H9 (cell line): Measurements from ENCODE around the gene LEKR1. TPM values are rescaled to one million over a fixed set of nuclear protein-coding genes. Genes with fewer than 3 reads are reported as not detected.

Experiments used
- DNase-seq: peaks from one replicate; pipeline ENCODE4 v3.0.0-alpha.2; 2017
- H2AFZ ChIP-seq: one replicate; pipeline ENCODE4 v1.6.1; 2013; ENCODE audit warnings: mild to moderate bottlenecking, low read length, control low read depth, moderate library complexity
- H2AK5ac ChIP-seq: 2 replicates; pipeline ENCODE4 v1.6.1; 2013; ENCODE audit warnings: low read length, control low read depth, mixed read lengths; ENCODE audit not compliant: insufficient read length
- H2BK120ac ChIP-seq: one replicate; pipeline ENCODE4 v1.6.1; 2013; ENCODE audit warnings: low read depth, mild to moderate bottlenecking, low read length, control low read depth, inconsistent platforms; ENCODE audit not compliant: poor library complexity, severe bottlenecking
- H2BK12ac ChIP-seq: 2 replicates; pipeline ENCODE4 v1.6.1; 2013; ENCODE audit warnings: low read length, control low read depth, mixed read lengths, low read depth; ENCODE audit not compliant: insufficient read length
- H2BK15ac ChIP-seq: 2 replicates; pipeline ENCODE4 v1.6.1; 2013; ENCODE audit warnings: low read depth, low read length, control low read depth
- H2BK20ac ChIP-seq: one replicate; pipeline ENCODE4 v1.6.1; 2013; ENCODE audit warnings: low read depth, mild to moderate bottlenecking, low read length, control low read depth, inconsistent platforms; ENCODE audit not compliant: poor library complexity, severe bottlenecking
- H2BK5ac ChIP-seq: 2 replicates; pipeline ENCODE4 v1.6.1; 2013; ENCODE audit warnings: low read length, control low read depth, mixed read lengths; ENCODE audit not compliant: insufficient read length
- H3K14ac ChIP-seq: 2 replicates; pipeline ENCODE4 v1.6.1; 2013; ENCODE audit warnings: low read length, control low read depth; ENCODE audit not compliant: insufficient read depth
- H3K18ac ChIP-seq: 2 replicates; pipeline ENCODE4 v1.6.1; 2013; ENCODE audit warnings: low read depth, mild to moderate bottlenecking, mixed read lengths, low read length, control low read depth; ENCODE audit not compliant: insufficient read length
- H3K23ac ChIP-seq: 2 replicates; pipeline ENCODE4 v1.6.1; 2013; ENCODE audit warnings: low read length, control low read depth, mixed read lengths, low read depth; ENCODE audit not compliant: insufficient read length
- H3K23me2 ChIP-seq: 2 replicates; pipeline ENCODE4 v1.6.1; 2013; ENCODE audit warnings: low read depth, mild to moderate bottlenecking, mixed read lengths, low read length, control low read depth; ENCODE audit not compliant: insufficient read length, poor library complexity, severe bottlenecking
- H3K27ac ChIP-seq: 2 replicates; pipeline ENCODE4 v1.5.1; 2013; ENCODE audit warnings: low read length, control low read depth, mixed read lengths, low read depth; ENCODE audit not compliant: insufficient read length
- H3K27me3 ChIP-seq: 2 replicates; pipeline ENCODE4 v1.6.1; 2013; ENCODE audit warnings: low read length, control low read depth, inconsistent platforms; ENCODE audit not compliant: insufficient read depth
- H3K4ac ChIP-seq: 2 replicates; pipeline ENCODE4 v1.6.1; 2013; ENCODE audit warnings: low read depth, mild to moderate bottlenecking, control low read depth, inconsistent platforms, low read length, moderate library complexity
- H3K4me1 ChIP-seq: 2 replicates; pipeline ENCODE4 v1.6.1; 2013; ENCODE audit warnings: low read length, control low read depth, inconsistent platforms; ENCODE audit not compliant: insufficient read depth
- H3K4me2 ChIP-seq: 2 replicates; pipeline ENCODE4 v1.6.1; 2013; ENCODE audit warnings: low read length, control low read depth, mixed read lengths; ENCODE audit not compliant: insufficient read length, insufficient read depth
- H3K56ac ChIP-seq: 2 replicates; pipeline ENCODE4 v1.6.1; 2013; ENCODE audit warnings: low read depth, mild to moderate bottlenecking, mixed read lengths, low read length, control low read depth; ENCODE audit not compliant: insufficient read length
- H3K79me1 ChIP-seq: 2 replicates; pipeline ENCODE4 v1.6.1; 2013; ENCODE audit warnings: low read depth, mild to moderate bottlenecking, moderate library complexity, low read length, control low read depth, inconsistent platforms; ENCODE audit not compliant: insufficient read depth, poor library complexity, severe bottlenecking
- H3K79me2 ChIP-seq: 2 replicates; pipeline ENCODE4 v1.6.1; 2013; ENCODE audit warnings: low read length, control low read depth, inconsistent platforms; ENCODE audit not compliant: insufficient read depth
- H3K9ac ChIP-seq: 2 replicates; pipeline ENCODE4 v1.6.1; 2013; ENCODE audit warnings: low read length, control low read depth, mixed read lengths; ENCODE audit not compliant: insufficient read length; ENCODE audit errors: extremely low read depth
- H3K9me3 ChIP-seq: one replicate; pipeline ENCODE4 v1.6.1; 2013; ENCODE audit warnings: low read depth, low read length, inconsistent platforms; ENCODE audit not compliant: control insufficient read depth
- H3T11ph ChIP-seq: one replicate; pipeline ENCODE4 v1.6.1; 2013; ENCODE audit warnings: mild to moderate bottlenecking, low read length, control low read depth, inconsistent platforms
- H4K20me1 ChIP-seq: one replicate; pipeline ENCODE4 v1.6.1; 2013; ENCODE audit not compliant: control insufficient read depth, insufficient read length, insufficient read depth
- H4K5ac ChIP-seq: 2 replicates; pipeline ENCODE4 v1.6.1; 2013; ENCODE audit warnings: low read depth, mild to moderate bottlenecking, mixed read lengths, low read length, control low read depth; ENCODE audit not compliant: insufficient read length
- H4K8ac ChIP-seq: replicated peaks from 2 replicates; pipeline ENCODE4 v1.6.1; 2013; ENCODE audit warnings: low read length, control low read depth, mixed read lengths, low read depth; ENCODE audit not compliant: insufficient read length
- H4K91ac ChIP-seq: 2 replicates; pipeline ENCODE4 v1.6.1; 2013; ENCODE audit warnings: low read depth, mild to moderate bottlenecking, moderate library complexity, mixed read lengths, low read length, control low read depth; ENCODE audit not compliant: insufficient read length
- H3K27ac Mint-ChIP-seq, 3 experiments: 2 replicates in 2 of 3; 3 replicates in 1 of 3; pipeline ENCODE4 v1.8.0; 2020 to 2021; ENCODE audit warnings: mixed read lengths in 3 of 3, mild to moderate bottlenecking in 1 of 3, moderate library complexity in 1 of 3
- H3K27me3 Mint-ChIP-seq: 2 replicates; pipeline ENCODE4 v1.8.0; 2021; ENCODE audit warnings: low read depth, mild to moderate bottlenecking, moderate library complexity, mixed read lengths
- H3K36me3 Mint-ChIP-seq, 3 experiments: 2 replicates in 2 of 3; 3 replicates in 1 of 3; pipeline ENCODE4 v1.8.0; 2020 to 2021; ENCODE audit warnings: low read depth in 3 of 3, mixed read lengths in 3 of 3; ENCODE audit not compliant: insufficient read depth in 1 of 3
- H3K4me1 Mint-ChIP-seq, 2 experiments: 2 replicates each; pipeline ENCODE4 v1.8.0; 2020; ENCODE audit warnings: mixed read lengths in 2 of 2
- H3K4me3 Mint-ChIP-seq, 2 experiments: 2 replicates in 1 of 2; 3 replicates in 1 of 2; pipeline ENCODE4 v1.8.0; 2020 to 2021; ENCODE audit warnings: mild to moderate bottlenecking in 2 of 2, mixed read lengths in 2 of 2, moderate library complexity in 1 of 2
- H3K9me3 Mint-ChIP-seq, 2 experiments: 2 replicates in 1 of 2; 3 replicates in 1 of 2; pipeline ENCODE4 v1.8.0; 2020; ENCODE audit warnings: mild to moderate bottlenecking in 2 of 2, mixed read lengths in 2 of 2, moderate library complexity in 1 of 2
- WGBS: extraction: QIAGEN DNeasy Blood & Tissue Kit; methylation state at CpG from one replicate; pipeline ENCODE4 v1.1.7; 2013; ENCODE audit warnings: missing lambda C conversion rate, low lambda C conversion rate, mixed read lengths; ENCODE audit not compliant: insufficient read length; ENCODE audit errors: extremely low coverage; 5-methylcytosine and 5-hydroxymethylcytosine counted together
- total RNA-seq: library from RNA; stranded (reverse); gene quantifications from 2 replicates; pipeline ENCODE4 v1.2.1, GENCODE V29; 2021
- TF ChIP-seq, protein P1 (sequence below): fragments of 200-600 bp; sonication (generic); conservative IDR thresholded peaks from 3 replicates; pipeline ENCODE4 v1.8.0; 2021; ENCODE audit warnings: antibody characterized with exemption, mild to moderate bottlenecking

LEKR1 gene
- total RNA-seq, 1 experiment from 2014 or later: not detected

DNA sequence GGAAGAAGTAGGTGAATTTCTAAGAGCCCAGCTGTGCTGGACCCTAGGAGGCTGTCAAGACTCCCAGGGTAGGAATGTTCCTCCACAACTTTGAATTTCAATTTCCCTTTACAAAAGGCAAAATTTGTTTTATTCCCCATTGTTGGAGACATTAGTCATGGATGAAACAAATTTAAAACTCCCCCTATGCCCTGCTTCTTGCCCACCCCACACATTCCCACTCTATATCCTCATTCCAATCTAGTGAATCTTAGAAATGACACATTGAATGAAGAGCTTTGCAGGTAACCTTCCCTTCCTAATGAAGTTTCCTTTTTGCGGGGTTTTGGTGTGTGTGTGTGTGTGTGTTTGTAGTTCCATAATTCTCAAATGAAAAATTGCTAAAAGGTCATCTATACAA is 261.2 kb downstream of the LEKR1 start:
- H3K9me3 ChIP-seq: no peaks in the 10 kb centered on the region
- no peak overlapping the region for H4K5ac ChIP-seq
- no peak overlapping the region for H3K14ac ChIP-seq
- peaks cover 36 to 37% of the 10 kb centered on the region in 2 experiments for H3K4me1 Mint-ChIP-seq
- H3K27ac Mint-ChIP-seq: no peak overlapping the region
- H4K91ac ChIP-seq: no peak overlapping the region
- H3K79me2 ChIP-seq: no peaks in the 10 kb centered on the region
- no peak overlapping the region for H2BK12ac ChIP-seq
- no peak overlapping the region for H2BK120ac ChIP-seq
- peaks cover 28% of the 10 kb centered on the region for H3K27me3 Mint-ChIP-seq
- H3K9me3 Mint-ChIP-seq: no peaks in the 10 kb centered on the region
- H3K27ac ChIP-seq: no peak overlapping the region
- H4K8ac ChIP-seq: no peak overlapping the region
- no peak overlapping the region for H3K9ac ChIP-seq
- H2AFZ ChIP-seq: no peak overlapping the region
- peaks cover 7% of the 10 kb centered on the region for H3K23me2 ChIP-seq
- WGBS: no CpG with 5 or more reads among the region's 1 CpG
- H3K23ac ChIP-seq: no peak overlapping the region
- H3K18ac ChIP-seq: no peak overlapping the region
- no peaks in the 10 kb centered on the region for H3K27me3 ChIP-seq
- H2BK20ac ChIP-seq: no peak overlapping the region
- no peak overlapping the region for H3T11ph ChIP-seq
- no peak overlapping the region for H3K4me3 Mint-ChIP-seq
- H3K36me3 Mint-ChIP-seq: no peaks in the 10 kb centered on the region
- no peaks in the 10 kb centered on the region for H4K20me1 ChIP-seq
- no peak overlapping the region for H2BK5ac ChIP-seq
- no peak overlapping the region for H3K56ac ChIP-seq
- no peak overlapping the region for H3K4me2 ChIP-seq
- no peak overlapping the region for H3K4ac ChIP-seq
- DNase-seq: no peak
- no peak overlapping the region for H2AK5ac ChIP-seq
- H3K4me1 ChIP-seq: peaks cover 9% of the 10 kb centered on the region; the same call in 1 of the 2 replicates
- TF ChIP-seq, protein P1, sequence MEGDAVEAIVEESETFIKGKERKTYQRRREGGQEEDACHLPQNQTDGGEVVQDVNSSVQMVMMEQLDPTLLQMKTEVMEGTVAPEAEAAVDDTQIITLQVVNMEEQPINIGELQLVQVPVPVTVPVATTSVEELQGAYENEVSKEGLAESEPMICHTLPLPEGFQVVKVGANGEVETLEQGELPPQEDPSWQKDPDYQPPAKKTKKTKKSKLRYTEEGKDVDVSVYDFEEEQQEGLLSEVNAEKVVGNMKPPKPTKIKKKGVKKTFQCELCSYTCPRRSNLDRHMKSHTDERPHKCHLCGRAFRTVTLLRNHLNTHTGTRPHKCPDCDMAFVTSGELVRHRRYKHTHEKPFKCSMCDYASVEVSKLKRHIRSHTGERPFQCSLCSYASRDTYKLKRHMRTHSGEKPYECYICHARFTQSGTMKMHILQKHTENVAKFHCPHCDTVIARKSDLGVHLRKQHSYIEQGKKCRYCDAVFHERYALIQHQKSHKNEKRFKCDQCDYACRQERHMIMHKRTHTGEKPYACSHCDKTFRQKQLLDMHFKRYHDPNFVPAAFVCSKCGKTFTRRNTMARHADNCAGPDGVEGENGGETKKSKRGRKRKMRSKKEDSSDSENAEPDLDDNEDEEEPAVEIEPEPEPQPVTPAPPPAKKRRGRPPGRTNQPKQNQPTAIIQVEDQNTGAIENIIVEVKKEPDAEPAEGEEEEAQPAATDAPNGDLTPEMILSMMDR: no peak
- no peak overlapping the region for H2BK15ac ChIP-seq
- H3K79me1 ChIP-seq: no peaks in the 10 kb centered on the region
